NCI-H1048 (cell line): Measurements from ENCODE around the gene HOXD3.

Source experiments
- DNase-seq: peaks from one replicate; lab custom pipeline; 2025; lab: John Stamatoyannopoulos, UW

HOXD3 gene

GRCh38 chr2:176177580-176178037 lies 20.5 kb downstream of the HOXD3 start:
- no peak for DNase-seq

- no peak for DNase-seq
These were observed 21.1 kb downstream of the HOXD3 start for GRCh38 chr2:176178038-176178756.

GRCh38 chr2:176178757-176179295 lies 21.7 kb downstream of the HOXD3 start:
- DNase-seq, result no peak

- DNase-seq, result no peak
These were observed 24.4 kb downstream of the HOXD3 start for GRCh38 chr2:176181551-176181950.

- DNase-seq, result no peak
These were observed 25.6 kb downstream of the HOXD3 start for GRCh38 chr2:176182671-176183070.

GRCh38 chr2:176184749-176185148 lies 27.6 kb downstream of the HOXD3 start:
- DNase-seq, result no peak

- DNase-seq, result no peak
These were observed 28.9 kb downstream of the HOXD3 start for GRCh38 chr2:176186024-176186423.

GRCh38 chr2:176187200-176187898 lies 30.2 kb downstream of the HOXD3 start:
- no peak for DNase-seq

GRCh38 chr2:176187899-176188773 lies 31.0 kb downstream of the HOXD3 start, which contains the start of gene HOXD1:
HOXD1 (plus strand) TSS chr2:176188668; CDS start chr2:176188802, 134 bp downstream.
- no peak for DNase-seq

- no peak for DNase-seq
These were observed 31.9 kb downstream of the HOXD3 start for GRCh38 chr2:176188774-176189680.

GRCh38 chr2:176189681-176190641 lies 32.9 kb downstream of the HOXD3 start:
- DNase-seq, result no peak

GRCh38 chr2:176192351-176192750 lies 35.2 kb downstream of the HOXD3 start:
- DNase-seq, result no peak

GRCh38 chr2:176193048-176193447 lies 35.9 kb downstream of the HOXD3 start:
- no peak for DNase-seq

- no peak for DNase-seq
These were observed 42.8 kb downstream of the HOXD3 start for GRCh38 chr2:176199902-176200301.

GRCh38 chr2:176200971-176201370 lies 43.9 kb downstream of the HOXD3 start:
- no peak for DNase-seq

GRCh38 chr2:176202491-176202890 lies 45.4 kb downstream of the HOXD3 start:
- no peak for DNase-seq

- DNase-seq, result no peak
These were observed 48.0 kb downstream of the HOXD3 start for GRCh38 chr2:176205126-176205525.

- no peak for DNase-seq
These were observed 49.0 kb downstream of the HOXD3 start for GRCh38 chr2:176206136-176206535.

- DNase-seq, result no peak
These were observed 49.6 kb downstream of the HOXD3 start for GRCh38 chr2:176206682-176207081.

- DNase-seq, result no peak
These were observed 54.0 kb downstream of the HOXD3 start for GRCh38 chr2:176211110-176211509.
